DND-41 (cell line): ENCODE results near the gene FASN.

Source experiments
- ATAC-seq: fragments of 200-7000 bp; cut with Tn5 transposase; 3 replicates; pipeline ENCODE4 v1.9.1; 2021; ENCODE audit warnings: low read depth; ENCODE audit not compliant: insufficient read depth
- DNase-seq: peaks from one replicate; pipeline ENCODE4 v3.0.0-alpha.2; 2020
- H2AFZ ChIP-seq: 2 replicates; pipeline ENCODE4 v1.6.0; 2012; ENCODE audit warnings: low read depth, low read length
- H3K27ac ChIP-seq: 2 replicates; pipeline ENCODE4 v1.5.1; 2012; ENCODE audit warnings: low read length, inconsistent platforms
- H3K27me3 ChIP-seq: fragments of 200-600 bp; sonication (generic); 2 replicates; pipeline ENCODE4 v1.6.0; 2012; ENCODE audit warnings: low read length, mild to moderate bottlenecking, inconsistent platforms; ENCODE audit not compliant: insufficient read depth, poor library complexity
- H3K36me3 ChIP-seq: 2 replicates; pipeline ENCODE4 v1.5.1; 2012; ENCODE audit warnings: low read length, inconsistent platforms; ENCODE audit not compliant: insufficient read depth
- H3K4me1 ChIP-seq: 2 replicates; pipeline ENCODE4 v1.5.1; 2012; ENCODE audit warnings: mild to moderate bottlenecking, low read length; ENCODE audit not compliant: insufficient read depth
- H3K4me2 ChIP-seq: 2 replicates; pipeline ENCODE4 v1.6.0; 2012; ENCODE audit warnings: mild to moderate bottlenecking, moderate library complexity, low read length, inconsistent platforms; ENCODE audit not compliant: insufficient read depth
- H3K4me3 ChIP-seq, 2 experiments: fragments of 200-600 bp in 1 of 2; shearing (Covaris generic) in 1 of 2; 2 replicates each; pipeline ENCODE4 v1.5.1; 2012 to 2016; ENCODE audit warnings: inconsistent platforms in 2 of 2, low read length in 2 of 2, mild to moderate bottlenecking in 2 of 2, low read depth in 1 of 2, moderate library complexity in 1 of 2
- H3K79me2 ChIP-seq: 2 replicates; pipeline ENCODE4 v1.6.0; 2012; ENCODE audit warnings: low read length, inconsistent platforms; ENCODE audit not compliant: insufficient read depth
- H3K9ac ChIP-seq: 2 replicates; pipeline ENCODE4 v1.6.0; 2012; ENCODE audit warnings: low read depth, mild to moderate bottlenecking, inconsistent platforms, low read length, moderate library complexity
- H3K9me3 ChIP-seq: 2 replicates; pipeline ENCODE4 v1.5.1; 2012; ENCODE audit warnings: low read length, moderate library complexity, mild to moderate bottlenecking, inconsistent platforms; ENCODE audit not compliant: insufficient read depth, severe bottlenecking
- H4K20me1 ChIP-seq: 2 replicates; pipeline ENCODE4 v1.6.0; 2012; ENCODE audit warnings: low read length; ENCODE audit not compliant: insufficient read depth
- CTCF ChIP-seq: IDR thresholded peaks from 2 replicates; pipeline ENCODE4 v1.5.1; 2012; ENCODE audit warnings: borderline replicate concordance, low read length, moderate library complexity, mild to moderate bottlenecking; ENCODE audit not compliant: poor library complexity, severe bottlenecking; ENCODE audit errors: extremely low read depth
- EZH2 ChIP-seq: IDR thresholded peaks from 3 replicates; pipeline ENCODE4 v1.6.1; 2012; ENCODE audit warnings: borderline replicate concordance, low read depth, mild to moderate bottlenecking, moderate library complexity, low read length, inconsistent platforms; ENCODE audit not compliant: severe bottlenecking

Gene FASN

GRCh38 chr17:82108961-82109475 is 11.0 kb upstream of the FASN start:
- no peak overlapping the region for H3K27ac ChIP-seq
- no peak for ATAC-seq
- no peaks in the 10 kb centered on the region for H3K9me3 ChIP-seq
- no peak overlapping the region for H3K4me3 ChIP-seq
- DNase-seq, result no peak
- no peak overlapping the region for H3K9ac ChIP-seq
- TF ChIP-seq CTCF, result no peak
- no peak for TF ChIP-seq EZH2
- no peak overlapping the region for H2AFZ ChIP-seq
- no peak overlapping the region for H3K4me2 ChIP-seq
- H3K79me2 ChIP-seq, result peaks cover 9% of the 10 kb centered on the region
- H4K20me1 ChIP-seq, result no peaks in the 10 kb centered on the region
- peaks cover 31% of the 10 kb centered on the region for H3K4me1 ChIP-seq
- no peaks in the 10 kb centered on the region for H3K27me3 ChIP-seq
- peaks cover 16% of the 10 kb centered on the region for H3K36me3 ChIP-seq

- Histone ChIP-seq H3K4me3 (no peak overlapping the region), H4K20me1 (no peaks in the 10 kb centered on the region), H3K36me3 (peaks cover 13% of the 10 kb centered on the region), H3K4me2 (no peak overlapping the region), H3K9ac (no peak overlapping the region), H3K27me3 (no peaks in the 10 kb centered on the region), H2AFZ (no peak overlapping the region), H3K9me3 (no peaks in the 10 kb centered on the region), H3K27ac (no peak overlapping the region), H3K4me1 (peaks cover 31% of the 10 kb centered on the region), H3K79me2 (peaks cover 9% of the 10 kb centered on the region)
- ATAC-seq (no peak), DNase-seq (no peak)
- TF ChIP-seq EZH2 (no peak), CTCF (no peak)
Measured at GRCh38 chr17:82108496-82108945, 10.5 kb upstream of the FASN start.

GRCh38 chr17:82108038-82108437 is 10.0 kb upstream of the FASN start:
- Histone ChIP-seq H2AFZ (no peak overlapping the region), H4K20me1 (no peaks in the 10 kb centered on the region), H3K4me2 (no peak overlapping the region), H3K4me1 (peaks cover 31% of the 10 kb centered on the region), H3K9me3 (no peaks in the 10 kb centered on the region), H3K4me3 (no peak overlapping the region), H3K27me3 (no peaks in the 10 kb centered on the region), H3K79me2 (peaks cover 9% of the 10 kb centered on the region), H3K9ac (no peak overlapping the region), H3K36me3 (peaks cover 8% of the 10 kb centered on the region), H3K27ac (no peak overlapping the region)
- TF ChIP-seq EZH2, result no peak
- no peak for ATAC-seq
- DNase-seq, result no peak

- Histone ChIP-seq H3K36me3 (peaks cover 6% of the 10 kb centered on the region; the same call in 1 of the 2 replicates), H3K4me1 (peaks cover 31% of the 10 kb centered on the region), H3K27ac (peak overlapping the region; percentile 89), H3K27me3 (no peaks in the 10 kb centered on the region), H4K20me1 (0 out of 2 replicates have a peak, but pooled peaks cover 3% of the 10 kb centered on the region), H2AFZ (no peak overlapping the region), H3K4me3 (no peak overlapping the region; a peak in 1 of 4 replicates), H3K9me3 (no peaks in the 10 kb centered on the region), H3K9ac (peak overlapping the region; percentile 68), H3K4me2 (peak overlapping the region; percentile 82), H3K79me2 (peaks cover 9% of the 10 kb centered on the region)
- DNase-seq (no peak), ATAC-seq (no peak)
- TF ChIP-seq EZH2 (no peak), CTCF (peak; percentile 44)
Measured at GRCh38 chr17:82107341-82107860, 9.4 kb upstream of the FASN start.
